Small intestine (tissue), 7 donors: ENCODE results near the gene LAMC3. TPM values are rescaled to one million over a fixed set of nuclear protein-coding genes. Genes with fewer than 3 reads are reported as not detected.

ENCODE experiments used
- DNase-seq, 2 donors: peaks; one replicate each; pipeline versions ENCODE4 v3.0.0 to v3.0.0-alpha.2; 2013
- FAIRE-seq: peaks from 2 replicates; lab custom pipeline; 2012; peaks lifted over from hg19 to GRCh38; lab: Jason Lieb, UNC
- H3K27ac ChIP-seq, 3 donors: one replicate each; pipeline ENCODE4 v1.5.1; 2013; ENCODE audit warnings: low read length in 2 of 3, mild to moderate bottlenecking in 2 of 3, control low read depth in 1 of 3, inconsistent platforms in 1 of 3, low read depth in 1 of 3, moderate library complexity in 1 of 3
- H3K27me3 ChIP-seq, 3 donors: one replicate each; pipeline ENCODE4 v1.6.1; 2013; ENCODE audit warnings: low read length in 3 of 3, inconsistent platforms in 1 of 3; ENCODE audit not compliant: control insufficient read depth in 3 of 3, insufficient read depth in 3 of 3
- H3K36me3 ChIP-seq, 3 donors: one replicate each; pipeline ENCODE4 v1.6.1; 2013; ENCODE audit warnings: low read length in 3 of 3, inconsistent platforms in 1 of 3, low read depth in 1 of 3, mild to moderate bottlenecking in 1 of 3, moderate library complexity in 1 of 3; ENCODE audit not compliant: control insufficient read depth in 3 of 3, insufficient read depth in 2 of 3
- H3K4me1 ChIP-seq, 3 donors: one replicate each; pipeline ENCODE4 v1.6.1; 2013; ENCODE audit warnings: low read length in 2 of 3, inconsistent platforms in 1 of 3, low read depth in 1 of 3, mild to moderate bottlenecking in 1 of 3, moderate library complexity in 1 of 3; ENCODE audit not compliant: control insufficient read depth in 3 of 3, insufficient read depth in 2 of 3
- H3K4me3 ChIP-seq, 3 donors: one replicate each; pipeline ENCODE4 v1.5.1; 2013; ENCODE audit warnings: low read length in 3 of 3, control low read depth in 1 of 3, inconsistent platforms in 1 of 3, low read depth in 1 of 3, mild to moderate bottlenecking in 1 of 3, moderate library complexity in 1 of 3
- H3K9me3 ChIP-seq, 2 donors: one replicate each; pipeline ENCODE4 v1.6.1; 2013; ENCODE audit warnings: low read depth in 1 of 2, low read length in 1 of 2; ENCODE audit not compliant: control insufficient read depth in 2 of 2, insufficient read depth in 1 of 2
- WGBS, 3 donors: extraction: QIAGEN DNeasy Blood & Tissue Kit; methylation state at CpG; one replicate each; pipeline ENCODE4 v1.1.7; 2013; 5-methylcytosine and 5-hydroxymethylcytosine counted together
- polyA plus RNA-seq, 4 donors: library from polyadenylated mRNA; stranded (reverse) in 3 of 4; unstranded in 1 of 4; fragments of 200-250 nt in 3 of 4; fragments of 120-200 nt in 1 of 4; gene quantifications; one replicate each; pipeline versions ENCODE4 v1.2.1 to v1.2.3, GENCODE V29; 2013
- donor health status: healthy with polysubstance abuse.
- donor health status: control.
- donor health status: control.
- donor health status: Bipolar disorder and iron deficiency.
- donor health status: healthy.

Gene LAMC3
- polyA plus RNA-seq, 4 donors = 0.25 to 0.44 TPM; not detected in 2

DNA sequence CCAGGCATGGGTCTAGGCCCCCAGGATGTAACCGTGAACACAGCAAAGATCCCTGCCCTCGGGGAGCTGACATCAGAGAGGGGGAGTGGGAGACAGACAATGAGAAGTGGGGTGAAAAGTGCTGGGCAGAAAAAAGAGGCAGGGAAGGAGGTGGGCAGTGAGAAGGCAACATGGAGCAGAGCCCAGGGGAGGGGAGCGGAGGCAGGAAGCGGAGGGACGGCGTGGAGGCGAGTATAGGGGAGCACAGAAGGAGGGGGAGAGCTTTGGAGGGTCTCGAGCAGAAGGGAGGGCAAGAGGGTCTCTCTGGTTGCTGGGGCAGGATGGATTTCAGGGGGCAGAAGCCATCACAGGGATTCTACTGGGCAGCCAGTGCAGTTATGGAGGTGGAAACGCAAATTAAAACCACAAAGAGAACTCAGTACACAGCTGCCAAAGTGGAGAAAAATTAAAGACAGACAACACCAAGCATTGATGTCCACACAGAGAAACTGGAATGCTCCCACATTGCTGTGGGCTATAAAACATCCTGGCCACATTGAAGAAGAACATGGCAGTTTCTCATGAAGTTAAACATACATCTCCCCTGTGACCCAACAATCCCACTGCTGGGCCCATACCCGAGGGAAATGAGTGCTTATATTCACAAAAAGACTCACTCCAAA lies 21.1 kb upstream of the LAMC3 start:
- Histone ChIP-seq H3K4me3 (no peak overlapping the region), H3K36me3 (no peaks in the 10 kb centered on the region), H3K4me1 (no peaks in the 10 kb centered on the region), H3K27ac (no peak overlapping the region), H3K9me3 (no peaks in the 10 kb centered on the region), H3K27me3 (peaks cover 0 to 29% (median 2%) of the 10 kb centered on the region in 3 donors)
- DNase-seq (no peak), FAIRE-seq (no peak)
- WGBS, 3 donors = 63 to 76% (median 73%) methylated on average over 10 of the region's 10 CpGs

DNA sequence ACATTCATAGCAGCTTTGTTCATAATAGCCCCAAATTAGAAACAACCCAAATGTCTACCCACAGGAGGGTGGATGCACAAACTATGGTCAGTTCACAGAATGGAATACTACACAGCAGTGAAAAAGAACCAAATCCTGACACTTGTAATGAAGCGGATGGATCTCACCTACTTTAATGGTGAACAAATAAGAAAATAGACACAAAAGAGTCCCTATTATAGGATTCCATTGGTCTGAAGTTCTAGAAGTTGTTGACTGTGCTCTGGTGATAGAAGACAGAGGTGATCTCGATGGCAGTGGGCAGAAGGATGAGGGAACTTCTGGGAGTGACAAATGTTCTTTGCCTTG lies 20.6 kb upstream of the LAMC3 start:
- FAIRE-seq (no peak), DNase-seq (no peak)
- Histone ChIP-seq H3K27me3 (peaks cover 0 to 29% (median 2%) of the 10 kb centered on the region in 3 donors), H3K27ac (no peak overlapping the region), H3K4me3 (no peak overlapping the region), H3K4me1 (no peaks in the 10 kb centered on the region), H3K36me3 (no peaks in the 10 kb centered on the region), H3K9me3 (no peaks in the 10 kb centered on the region)
- WGBS, 3 donors = 77 to 92% (median 90%) methylated on average over 2 of the region's 2 CpGs

DNA sequence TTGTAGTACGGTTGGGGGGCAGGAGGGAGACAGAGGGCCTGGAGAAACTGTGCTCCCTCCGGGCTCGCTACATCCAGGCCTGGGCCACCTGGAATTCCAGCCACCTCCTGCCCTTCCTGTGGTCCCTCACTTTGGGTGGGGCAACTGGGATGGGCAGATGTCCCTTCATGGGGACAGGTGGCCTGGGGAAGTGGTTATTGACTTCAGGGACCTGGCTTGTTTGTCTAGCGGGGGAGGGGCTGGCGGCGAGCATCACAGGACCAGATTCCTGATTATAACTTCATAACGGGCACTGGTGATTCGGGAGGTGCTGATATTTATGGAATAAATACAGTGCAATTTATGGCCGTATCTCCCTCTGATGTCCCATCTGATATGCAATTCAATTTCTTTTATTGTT lies 20.1 kb upstream of the LAMC3 start:
- no peak overlapping the region for H3K27ac ChIP-seq
- no peak overlapping the region for H3K4me3 ChIP-seq
- no peak for DNase-seq
- H3K27me3 ChIP-seq = peaks cover 0 to 29% (median 2%) of the 10 kb centered on the region in 3 donors
- H3K36me3 ChIP-seq = no peaks in the 10 kb centered on the region
- no peaks in the 10 kb centered on the region for H3K4me1 ChIP-seq
- no peaks in the 10 kb centered on the region for H3K9me3 ChIP-seq
- 52 to 74% (median 67%) methylated on average over 9 of the region's 9 CpGs for WGBS, 3 donors
- no peak for FAIRE-seq

DNA sequence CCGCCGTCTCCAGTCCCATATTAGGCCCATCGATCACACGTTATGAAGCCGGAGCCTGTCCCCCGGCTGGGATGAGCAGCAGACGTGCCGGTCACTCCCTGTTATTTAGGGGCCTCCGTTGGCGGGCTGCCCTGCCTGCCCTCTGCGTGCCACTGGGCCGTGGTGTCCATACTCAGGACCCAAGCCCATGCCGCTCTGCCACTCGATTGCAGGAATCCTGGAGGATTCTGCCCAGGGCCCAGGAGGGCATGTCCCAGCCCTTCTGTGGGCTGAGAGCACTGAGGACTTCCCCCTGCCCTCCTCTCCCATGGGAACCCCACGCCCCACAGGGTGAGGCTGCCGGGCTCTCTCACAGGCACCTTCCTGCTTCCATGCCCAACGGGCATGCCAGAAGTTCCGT lies 19.6 kb upstream of the LAMC3 start:
- H3K27me3 ChIP-seq = peaks cover 0 to 29% (median 2%) of the 10 kb centered on the region in 3 donors
- no peaks in the 10 kb centered on the region for H3K4me1 ChIP-seq

DNA sequence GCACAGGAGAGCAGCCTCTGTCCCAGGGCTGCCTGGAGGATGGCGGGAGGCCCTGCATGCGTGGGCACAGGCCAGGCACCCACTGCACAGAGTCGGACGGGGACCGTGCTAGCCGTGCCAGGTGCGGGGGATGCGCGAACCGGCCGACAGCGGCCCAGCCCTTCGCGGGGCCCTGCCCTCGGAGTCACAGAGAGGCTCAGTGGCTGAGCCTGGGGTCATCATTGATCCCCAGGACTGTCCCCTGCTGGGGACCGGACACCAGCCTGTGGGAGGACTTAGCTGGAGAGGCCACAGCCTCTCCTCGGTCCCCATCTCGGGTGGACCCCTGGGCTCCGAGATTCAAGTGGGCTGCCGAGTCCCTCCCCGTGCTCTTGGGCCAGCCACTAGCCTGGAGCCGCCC lies 19.1 kb upstream of the LAMC3 start:
- Histone ChIP-seq H3K36me3 (no peaks in the 10 kb centered on the region), H3K27me3 (peaks cover 0 to 29% (median 2%) of the 10 kb centered on the region in 3 donors), H3K27ac (no peak overlapping the region), H3K4me1 (no peaks in the 10 kb centered on the region), H3K4me3 (no peak overlapping the region), H3K9me3 (no peaks in the 10 kb centered on the region)
- FAIRE-seq = no peak
- 80 to 86% (median 86%) methylated on average over 22 of the region's 22 CpGs for WGBS, 3 donors
- DNase-seq = no peak

More for the DNA sequence above, 19.6 kb upstream of the LAMC3 start:
- H3K4me3 ChIP-seq = no peak overlapping the region
- FAIRE-seq (no peak), DNase-seq (no peak)
- no peaks in the 10 kb centered on the region for H3K9me3 ChIP-seq
- 64 to 86% (median 76%) methylated on average over 14 to 18 of the region's 18 CpGs for WGBS, 3 donors
- H3K36me3 ChIP-seq = no peaks in the 10 kb centered on the region
- H3K27ac ChIP-seq = no peak overlapping the region

DNA sequence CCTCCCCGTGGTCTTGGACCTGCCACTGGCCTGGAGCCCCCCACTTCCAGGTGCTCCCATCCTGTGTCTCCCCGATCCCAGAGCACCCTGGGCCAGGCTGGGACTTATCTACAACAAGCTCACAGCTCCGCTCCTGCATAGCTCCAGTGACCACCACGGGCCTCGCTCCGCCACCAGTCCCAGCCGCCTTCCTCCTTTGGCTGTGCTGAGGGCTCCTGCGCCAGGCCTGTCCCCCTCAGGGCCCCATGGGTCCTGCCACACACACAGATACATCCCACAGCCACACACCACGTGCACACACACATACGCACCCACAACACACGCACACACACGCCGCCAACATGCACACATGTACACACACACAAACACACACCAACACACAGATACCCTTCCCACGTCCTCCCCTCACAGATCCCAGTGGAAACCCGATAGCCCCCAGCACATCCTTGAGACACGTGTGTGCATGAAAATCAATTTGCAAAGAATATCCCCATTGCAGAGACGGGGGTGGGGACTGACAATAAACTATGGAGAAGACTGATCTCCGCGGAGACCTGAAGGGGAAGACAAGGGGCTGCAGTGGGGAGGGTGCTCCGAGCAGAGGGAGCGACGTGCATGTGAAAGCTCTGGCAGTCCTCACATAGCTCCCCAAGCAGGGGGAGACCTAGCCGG lies 18.5 kb upstream of the LAMC3 start:
- 54 to 60% (median 60%) methylated on average over 22 to 23 of the region's 23 CpGs for WGBS, 3 donors
- DNase-seq (no peak), FAIRE-seq (no peak)

DNA sequence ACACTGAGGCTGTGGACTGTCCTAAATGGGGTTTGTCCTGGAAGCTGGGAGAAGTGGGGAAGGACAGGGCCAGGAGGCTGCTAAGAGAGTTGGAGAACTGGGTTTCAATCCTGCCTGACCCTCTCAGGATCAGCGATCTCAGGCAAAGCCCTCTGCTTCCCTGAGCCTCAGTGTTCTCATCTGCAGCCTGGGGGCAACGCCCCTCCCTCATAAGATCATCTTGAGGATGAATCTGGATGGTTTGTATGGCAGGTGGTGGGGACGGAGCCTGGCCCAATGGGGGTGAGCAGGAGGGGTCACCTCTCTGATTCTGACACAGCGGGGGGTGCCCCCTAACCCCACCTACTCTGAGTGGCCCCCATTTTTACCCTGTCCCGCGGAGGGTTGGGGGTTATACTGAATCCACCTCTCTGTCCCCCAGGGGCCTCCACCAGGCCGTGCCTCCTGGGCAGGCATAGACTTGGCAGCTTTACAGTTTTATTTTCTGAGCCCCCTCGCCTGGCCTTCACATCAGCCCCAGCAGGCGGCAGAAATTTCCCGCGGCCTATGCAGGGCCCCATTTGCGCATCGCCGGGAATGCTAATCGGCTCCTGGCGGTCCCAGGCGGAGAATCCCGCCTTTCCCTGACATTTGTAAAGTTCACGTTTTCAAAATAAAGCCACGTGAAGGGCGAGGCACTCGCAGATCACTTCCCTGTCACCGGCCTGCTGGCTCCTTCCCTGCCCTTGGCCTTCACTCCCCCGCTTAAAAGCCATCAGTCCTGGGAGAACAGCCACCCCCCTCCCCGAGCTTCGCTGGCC lies 17.8 kb upstream of the LAMC3 start:
- 43 to 56% (median 52%) methylated on average over 26 of the region's 26 CpGs for WGBS, 3 donors
- FAIRE-seq (no peak), DNase-seq (no peak)
- no peaks in the 10 kb centered on the region for H3K9me3 ChIP-seq
- no peaks in the 10 kb centered on the region for H3K4me1 ChIP-seq
- no peaks in the 10 kb centered on the region for H3K36me3 ChIP-seq
- H3K27me3 ChIP-seq = peaks cover 0 to 30% (median 2%) of the 10 kb centered on the region in 3 donors
- no peak overlapping the region for H3K4me3 ChIP-seq
- no peak overlapping the region for H3K27ac ChIP-seq

More for the DNA sequence above, 18.5 kb upstream of the LAMC3 start:
- Histone ChIP-seq H3K4me1 (no peaks in the 10 kb centered on the region), H3K4me3 (no peak overlapping the region), H3K27ac (no peak overlapping the region), H3K27me3 (peaks cover 0 to 30% (median 2%) of the 10 kb centered on the region in 3 donors), H3K36me3 (no peaks in the 10 kb centered on the region), H3K9me3 (no peaks in the 10 kb centered on the region)
